IMR-90 (cell line): Measurements from ENCODE around the gene PDX1. TPM values are rescaled to one million over a fixed set of nuclear protein-coding genes. Genes with fewer than 3 reads are reported as not detected.

Experiments used
- ATAC-seq: fragments of 200-7000 bp; cut with Tn5 transposase; 2 replicates; pipeline ENCODE4 v1.9.1; 2020; ENCODE audit warnings: low read depth, mild to moderate bottlenecking, moderate library complexity
- BruUV-seq: library from RNA; stranded (reverse); fragments of 400-500 nt; replicated peaks from 2 replicates; lab custom pipeline; 2021; lab: Mats Ljungman, UMichigan
- CTCF ChIA-PET: fragments of 300-600 bp; formaldehyde crosslinking; extraction: SDS; loops from one replicate; lab custom pipeline; 2021; ENCODE audit warnings: antibody characterized with exemption; lab: Yijun Ruan, JAX
- POLR2A ChIA-PET: fragments of 300-600 bp; sonication (Branson Sonifier 250); formaldehyde crosslinking; loops from one replicate; lab custom pipeline; 2022; ENCODE audit warnings: antibody characterized with exemption; ENCODE audit not compliant: unreplicated experiment; lab: Charles Lee
- DNase-seq: peaks from one replicate; pipeline ENCODE4 v3.0.0; 2013
- H2AFZ ChIP-seq: replicated peaks from 2 replicates; pipeline ENCODE3; 2013; ENCODE audit warnings: low read length, mild to moderate bottlenecking; ENCODE audit not compliant: poor library complexity
- H2AK5ac ChIP-seq: 2 replicates; pipeline ENCODE4 v1.6.1; 2013; ENCODE audit warnings: low read depth, low read length, inconsistent platforms
- H2AK9ac ChIP-seq: replicated peaks from 2 replicates; pipeline ENCODE3; 2013; ENCODE audit warnings: mild to moderate bottlenecking, low read depth, low read length, moderate library complexity; ENCODE audit not compliant: poor library complexity
- H2BK120ac ChIP-seq: 2 replicates; pipeline ENCODE4 v1.6.1; 2013; ENCODE audit warnings: low read depth, low read length, inconsistent platforms
- H2BK15ac ChIP-seq: 3 replicates; pipeline ENCODE4 v1.6.1; 2013; ENCODE audit warnings: low read depth, low read length, inconsistent platforms
- H2BK20ac ChIP-seq: 2 replicates; pipeline ENCODE4 v1.6.1; 2013; ENCODE audit warnings: low read depth, mild to moderate bottlenecking, inconsistent platforms, low read length, moderate library complexity
- H2BK5ac ChIP-seq: 2 replicates; pipeline ENCODE4 v1.6.1; 2013; ENCODE audit warnings: mild to moderate bottlenecking, low read depth, low read length, inconsistent platforms; ENCODE audit not compliant: poor library complexity, severe bottlenecking
- H3K14ac ChIP-seq: replicated peaks from 2 replicates; pipeline ENCODE4 v1.6.1; 2013; ENCODE audit warnings: low read depth, low read length, inconsistent platforms
- H3K18ac ChIP-seq: 2 replicates; pipeline ENCODE4 v1.6.1; 2013; ENCODE audit warnings: low read depth, low read length, control low read depth
- H3K23ac ChIP-seq: 2 replicates; pipeline ENCODE4 v1.6.1; 2013; ENCODE audit warnings: low read depth, low read length, inconsistent platforms
- H3K27ac ChIP-seq: 2 replicates; pipeline ENCODE4 v1.5.1; 2013; ENCODE audit warnings: mild to moderate bottlenecking, control low read depth, low read length; ENCODE audit not compliant: insufficient read depth
- H3K27me3 ChIP-seq: 2 replicates; pipeline ENCODE4 v1.6.1; 2013; ENCODE audit warnings: low read length; ENCODE audit not compliant: control insufficient read depth, insufficient read depth
- H3K36me3 ChIP-seq: 2 replicates; pipeline ENCODE4 v1.6.1; 2013; ENCODE audit warnings: low read length, mixed read lengths; ENCODE audit not compliant: control insufficient read depth, insufficient read depth
- H3K4ac ChIP-seq: 2 replicates; pipeline ENCODE4 v1.6.1; 2013; ENCODE audit warnings: low read depth, low read length, inconsistent platforms
- H3K4me1 ChIP-seq: 2 replicates; pipeline ENCODE4 v1.6.1; 2013; ENCODE audit warnings: low read length, mixed read lengths; ENCODE audit not compliant: control insufficient read depth, insufficient read depth
- H3K4me2 ChIP-seq: 2 replicates; pipeline ENCODE4 v1.6.1; 2013; ENCODE audit warnings: low read depth, mild to moderate bottlenecking, control low read depth, low read length, moderate library complexity
- H3K4me3 ChIP-seq: 2 replicates; pipeline ENCODE4 v1.5.1; 2013; ENCODE audit warnings: low read depth, mild to moderate bottlenecking, control low read depth, low read length, moderate library complexity; ENCODE audit not compliant: insufficient read depth
- H3K56ac ChIP-seq: 2 replicates; pipeline ENCODE4 v1.6.1; 2013; ENCODE audit warnings: low read length, inconsistent platforms; ENCODE audit not compliant: insufficient read depth; ENCODE audit errors: extremely low read depth
- H3K79me1 ChIP-seq, 2 experiments: 2 replicates each; pipeline ENCODE4 v1.6.1; 2013; ENCODE audit warnings: low read length in 2 of 2, inconsistent platforms in 1 of 2, low read depth in 1 of 2
- H3K9ac ChIP-seq: 2 replicates; pipeline ENCODE4 v1.6.1; 2013; ENCODE audit warnings: low read depth, low read length, control low read depth
- H3K9me1 ChIP-seq: 2 replicates; pipeline ENCODE4 v1.6.1; 2013; ENCODE audit warnings: low read length, inconsistent platforms; ENCODE audit not compliant: insufficient read depth
- H3K9me3 ChIP-seq: 2 replicates; pipeline ENCODE4 v1.6.1; 2013; ENCODE audit warnings: low read length; ENCODE audit not compliant: control insufficient read depth, insufficient read depth
- H4K20me1 ChIP-seq: 2 replicates; pipeline ENCODE4 v1.6.1; 2013; ENCODE audit warnings: low read length, inconsistent platforms; ENCODE audit not compliant: insufficient read depth
- H4K5ac ChIP-seq: 2 replicates; pipeline ENCODE4 v1.6.1; 2013; ENCODE audit warnings: mild to moderate bottlenecking, low read depth, low read length, control low read depth
- H4K8ac ChIP-seq, 2 experiments: 2 replicates each; pipeline ENCODE4 v1.6.1; 2013; ENCODE audit warnings: low read depth in 2 of 2, low read length in 2 of 2, control low read depth in 1 of 2, inconsistent platforms in 1 of 2
- H4K91ac ChIP-seq: 2 replicates; pipeline ENCODE4 v1.6.1; 2013; ENCODE audit warnings: low read depth, low read length, inconsistent platforms; ENCODE audit not compliant: insufficient read depth
- BHLHE40 ChIP-seq: fragments of 150-350 bp; IDR thresholded peaks from 2 replicates; pipeline ENCODE4 v1.6.1; 2016; ENCODE audit warnings: mild to moderate bottlenecking, low read depth, low read length
- CEBPB ChIP-seq: IDR thresholded peaks from 2 replicates; pipeline ENCODE4 v1.6.1; 2012; ENCODE audit warnings: low read depth, low read length, improper control_type of control experiment
- CHD1 ChIP-seq: IDR thresholded peaks from 2 replicates; pipeline ENCODE4 v1.6.1; 2012; ENCODE audit warnings: low read depth, low read length, improper control_type of control experiment
- CTCF ChIP-seq: conservative IDR thresholded peaks from 2 replicates; pipeline ENCODE4 v1.5.1; 2012; ENCODE audit warnings: mild to moderate bottlenecking, low read depth, low read length, improper control_type of control experiment
- ELK1 ChIP-seq: fragments of 150-350 bp; IDR thresholded peaks from 2 replicates; pipeline ENCODE4 v1.6.1; 2016; ENCODE audit warnings: low read depth, mild to moderate bottlenecking, low read length, moderate library complexity, borderline replicate concordance
- FOS ChIP-seq: fragments of 150-350 bp; IDR thresholded peaks from 2 replicates; pipeline ENCODE4 v1.6.1; 2016; ENCODE audit warnings: low read depth, low read length
- MAFK ChIP-seq: IDR thresholded peaks from 2 replicates; pipeline ENCODE4 v1.6.1; 2012; ENCODE audit warnings: low read depth, low read length, improper control_type of control experiment
- MAZ ChIP-seq: IDR thresholded peaks from 2 replicates; pipeline ENCODE4 v1.6.1; 2012; ENCODE audit warnings: low read depth, mild to moderate bottlenecking, low read length, improper control_type of control experiment, moderate library complexity, borderline replicate concordance
- MXI1 ChIP-seq: IDR thresholded peaks from 2 replicates; pipeline ENCODE4 v1.6.1; 2012; ENCODE audit warnings: low read depth, mild to moderate bottlenecking, low read length, moderate library complexity, borderline replicate concordance
- NFE2L2 ChIP-seq: fragments of 150-350 bp; IDR thresholded peaks from 2 replicates; pipeline ENCODE4 v1.6.1; 2016; ENCODE audit warnings: low read depth, mild to moderate bottlenecking, low read length
- RAD21 ChIP-seq: IDR thresholded peaks from 2 replicates; pipeline ENCODE4 v1.6.1; 2012; ENCODE audit warnings: low read length, improper control_type of control experiment
- RCOR1 ChIP-seq: IDR thresholded peaks from 2 replicates; pipeline ENCODE4 v1.6.1; 2012; ENCODE audit warnings: mild to moderate bottlenecking, low read length, improper control_type of control experiment; ENCODE audit not compliant: insufficient replicate concordance
- RFX5 ChIP-seq: IDR thresholded peaks from 2 replicates; pipeline ENCODE4 v1.8.0; 2012; ENCODE audit warnings: low read depth, mild to moderate bottlenecking, low read length, moderate library complexity
- SMC3 ChIP-seq: fragments of 150-350 bp; IDR thresholded peaks from 2 replicates; pipeline ENCODE4 v1.6.1; 2016; ENCODE audit warnings: low read depth, mild to moderate bottlenecking, antibody characterized with exemption, low read length, moderate library complexity
- USF2 ChIP-seq: fragments of 150-350 bp; IDR thresholded peaks from 2 replicates; pipeline ENCODE4 v1.6.1; 2017; ENCODE audit warnings: mild to moderate bottlenecking, antibody characterized with exemption, low read length, low read depth
- WGBS, 2 experiments: methylation state at CpG; one replicate each; pipeline versions ENCODE4 v1.1.5 to v1.1.7; 2013; ENCODE audit warnings: missing lambda C conversion rate in 2 of 2; ENCODE audit not compliant: insufficient read length in 1 of 2; ENCODE audit errors: extremely low coverage in 2 of 2; 5-methylcytosine and 5-hydroxymethylcytosine counted together
- dilution Hi-C: fragments of 300-500 bp; cut with HindIII; formaldehyde crosslinking; loops from one replicate; pipeline ENCODE4 v1.14.3; 2018; ENCODE audit warnings: low sequenced_read_pairs; ENCODE audit not compliant: unreplicated experiment
- in situ Hi-C: fragments of 300-500 bp; cut with MboI; formaldehyde crosslinking; loops from 3 replicates; pipeline ENCODE4 v1.14.3; 2019; ENCODE audit warnings: low sequenced_read_pairs, inconsistent platforms, mixed read lengths
- intact Hi-C: fragments of 100-400 bp; cut with micrococcal nuclease; formaldehyde crosslinking; loops from 2 replicates; pipeline ENCODE4 v1.10.0; 2022
- polyA plus RNA-seq, 3 experiments: library from polyadenylated mRNA; depleted of rRNA; stranded (reverse); fragments of >200 nt; gene quantifications; 2 replicates each; pipeline ENCODE4 v1.2.3, GENCODE V29; 2012; ENCODE audit warnings: low replicate concordance in 1 of 3
- total RNA-seq: library from RNA; depleted of rRNA; stranded (reverse); fragments of >200 nt; gene quantifications from 2 replicates; pipeline ENCODE4 v1.2.3, GENCODE V29; 2012

Gene PDX1
- total and polyA plus RNA-seq, 2 of the 4 experiments (the other 2 are of a cell fraction): not detected

GRCh38 chr13:27933580-27934328, 14.0 kb downstream of the PDX1 start:
- H3K27me3 ChIP-seq: peaks cover 28% of the 10 kb centered on the region
- dilution Hi-C loops (no loop called here), in situ Hi-C loops (no loop called here), intact Hi-C loops (no loop called here)
- no peak overlapping the region for H4K5ac ChIP-seq
- POLR2A ChIA-PET: interaction anchor here (0.5 kb wide), 1 partner anchor 479 kb away, joined by 15 read pairs; no protein-coding TSS in a partner anchor
- no peak overlapping the region for H2BK20ac ChIP-seq
- H3K9ac ChIP-seq: no peak overlapping the region
- H3K56ac ChIP-seq: no peak overlapping the region
- H3K23ac ChIP-seq: no peak overlapping the region
- no peak overlapping the region for H3K4me2 ChIP-seq
- no peak overlapping the region for H4K8ac ChIP-seq
- DNase-seq (no peak), ATAC-seq (no peak)
- WGBS, 2 experiments: no CpG with 5 or more reads among the region's 2 CpGs
- H3K4me1 ChIP-seq: no peaks in the 10 kb centered on the region
- H3K18ac ChIP-seq: no peak overlapping the region
- no peak overlapping the region for H2AFZ ChIP-seq
- TF ChIP-seq RFX5 (no peak), CTCF (no peak), MAFK (no peak), RAD21 (no peak), BHLHE40 (no peak), MAZ (no peak), USF2 (no peak), ELK1 (no peak), RCOR1 (no peak), CHD1 (no peak), FOS (no peak), CEBPB (no peak), SMC3 (no peak), NFE2L2 (no peak), MXI1 (no peak)
- H4K91ac ChIP-seq: no peak overlapping the region
- no peak overlapping the region for H2BK120ac ChIP-seq
- no peak overlapping the region for H3K4ac ChIP-seq
- no peaks in the 10 kb centered on the region for H3K36me3 ChIP-seq
- H2BK15ac ChIP-seq: no peak overlapping the region
- H4K20me1 ChIP-seq: no peaks in the 10 kb centered on the region
- no peak overlapping the region for H3K14ac ChIP-seq
- CTCF ChIA-PET: interaction anchor here (1.2 to 1.3 kb wide), 2 partner anchors 12 to 65 kb away, joined by 3 to 5 read pairs; no protein-coding TSS in a partner anchor
- BruUV-seq: no TSS peak
- no peaks in the 10 kb centered on the region for H3K79me1 ChIP-seq
- H3K4me3 ChIP-seq: no peak overlapping the region
- H2AK9ac ChIP-seq: no peak overlapping the region
- no peak overlapping the region for H2AK5ac ChIP-seq
- no peaks in the 10 kb centered on the region; the same call in 1 of the 2 replicates for H3K9me3 ChIP-seq
- no peak overlapping the region for H3K27ac ChIP-seq
- H3K9me1 ChIP-seq: no peaks in the 10 kb centered on the region
- H2BK5ac ChIP-seq: no peak overlapping the region
